GM12878 (cell line): ENCODE measurements around the gene SP1. TPM values are rescaled to one million over a fixed set of nuclear protein-coding genes. Genes with fewer than 3 reads are reported as not detected.

ENCODE experiments used
- BHLHE40 ChIP-seq, 2 experiments: fragments of 450-650 bp in 1 of 2; IDR thresholded peaks; 2 replicates each; pipeline ENCODE4 v1.6.1; 2011 to 2017; ENCODE audit warnings: low read depth in 2 of 2, borderline replicate concordance in 1 of 2, improper control_type of control experiment in 1 of 2, low read length in 1 of 2, mild to moderate bottlenecking in 1 of 2
- BMI1 ChIP-seq: fragments of 450-650 bp; IDR thresholded peaks from 2 replicates; pipeline ENCODE4 v1.6.1; 2016; ENCODE audit warnings: mild to moderate bottlenecking, moderate library complexity, borderline replicate concordance
- CBX3 ChIP-seq: fragments of 200-600 bp; sonication (generic); IDR thresholded peaks from 2 replicates; pipeline ENCODE4 v1.6.1; 2016; ENCODE audit warnings: low read depth, borderline replicate concordance
- CREM ChIP-seq: IDR thresholded peaks from 2 replicates; pipeline ENCODE4 v1.6.1; 2014; ENCODE audit warnings: antibody characterized with exemption, low read depth
- ETV6 ChIP-seq, 2 experiments: fragments of 450-650 bp in 1 of 2; IDR thresholded peaks in 1 of 2; conservative IDR thresholded peaks in 1 of 2; 2 replicates each; pipeline ENCODE4 v1.6.1; 2014; ENCODE audit warnings: antibody characterized with exemption in 1 of 2, borderline replicate concordance in 1 of 2, low read depth in 1 of 2, mild to moderate bottlenecking in 1 of 2, moderate library complexity in 1 of 2
- FOS ChIP-seq: IDR thresholded peaks from 3 replicates; pipeline ENCODE4 v1.6.1; 2011; ENCODE audit warnings: borderline replicate concordance; ENCODE audit not compliant: insufficient read length; ENCODE audit errors: extremely low read depth
- IRF3 ChIP-seq: fragments of 450-650 bp; IDR thresholded peaks from 2 replicates; pipeline ENCODE4 v1.6.1; 2014; ENCODE audit warnings: mild to moderate bottlenecking
- NFIC ChIP-seq: IDR thresholded peaks from 2 replicates; pipeline ENCODE4 v1.6.1; 2012; ENCODE audit warnings: low read depth, mild to moderate bottlenecking, inconsistent platforms, low read length, moderate library complexity
- NR2C1 ChIP-seq: fragments of 450-650 bp; IDR thresholded peaks from 2 replicates; pipeline ENCODE4 v1.6.1; 2017; ENCODE audit warnings: antibody characterized with exemption, mild to moderate bottlenecking, moderate library complexity
- POU2F2 ChIP-seq: IDR thresholded peaks from 3 replicates; pipeline ENCODE4 v1.6.1; 2011; ENCODE audit warnings: low read depth, mild to moderate bottlenecking, low read length, borderline replicate concordance
- RAD21 ChIP-seq: IDR thresholded peaks from 2 replicates; pipeline ENCODE4 v1.6.1; 2011; ENCODE audit warnings: mild to moderate bottlenecking, low read depth, low read length, moderate library complexity; ENCODE audit not compliant: insufficient read depth
- RB1 ChIP-seq: fragments of 450-650 bp; formaldehyde crosslinking; IDR thresholded peaks from 2 replicates; pipeline ENCODE4 v1.6.1; 2017; ENCODE audit warnings: mild to moderate bottlenecking, borderline replicate concordance
- RBBP5 ChIP-seq: fragments of 200-600 bp; sonication (generic); conservative IDR thresholded peaks from 2 replicates; pipeline ENCODE4 v1.6.1; 2016
- SMC3 ChIP-seq: IDR thresholded peaks from 2 replicates; pipeline ENCODE4 v1.6.1; 2011; ENCODE audit warnings: low read length, improper control_type of control experiment, borderline replicate concordance
- SP1 ChIP-seq: IDR thresholded peaks from one replicate; pipeline ENCODE4 v1.6.1; 2011; ENCODE audit warnings: low read depth, low read length
- SREBF1 ChIP-seq: IDR thresholded peaks from 2 replicates; pipeline ENCODE4 v1.6.1; 2012; ENCODE audit warnings: mild to moderate bottlenecking, low read length
- ZBTB11 ChIP-seq: fragments of 450-650 bp; formaldehyde crosslinking; IDR thresholded peaks from 2 replicates; pipeline ENCODE4 v1.5.0; 2022; ENCODE audit warnings: mild to moderate bottlenecking, missing genetic modification characterization
- ZNF687 ChIP-seq: fragments of 450-650 bp; IDR thresholded peaks from 2 replicates; pipeline ENCODE4 v1.6.1; 2017; ENCODE audit warnings: mild to moderate bottlenecking, moderate library complexity
- polyA plus RNA-seq, 11 experiments: library from polyadenylated mRNA; depleted of rRNA in 4 of 11; unstranded in 6 of 11; stranded (reverse) in 5 of 11; fragments of >200 nt; fragmentation: Nextera tagmentation in 4 of 11; fragmentation: Illumina TruSeq in 1 of 11; extraction: Ambion mirVana in 4 of 11; extraction: Trizol in 1 of 11; gene quantifications; 1 replicate in 1 of 11; 2 replicates in 10 of 11; pipeline versions ENCODE4 v1.2.1 to v1.2.3, GENCODE V29; 2011 to 2016; ENCODE audit warnings: inconsistent platforms in 2 of 11, missing spikeins in 2 of 11, low read depth in 1 of 11
- total RNA-seq, 4 experiments: library from RNA; depleted of rRNA in 3 of 4; stranded (reverse); fragments of >200 nt in 3 of 4; fragmentation: Illumina TruSeq in 1 of 4; extraction: Trizol in 1 of 4; gene quantifications; 2 replicates each; pipeline versions ENCODE4 v1.2.1 to v1.2.3, GENCODE V29; 2013 to 2021
- TF ChIP-seq, protein P1 (sequence below), 3 experiments: IDR thresholded peaks in 2 of 3; conservative IDR thresholded peaks in 1 of 3; 2 replicates each; pipeline ENCODE4 v1.5.1; 2011; ENCODE audit warnings: low read depth in 3 of 3, low read length in 3 of 3, mild to moderate bottlenecking in 3 of 3, control low read depth in 2 of 3, moderate library complexity in 2 of 3, inconsistent platforms in 1 of 3, mixed read lengths in 1 of 3; ENCODE audit not compliant: control insufficient read depth in 2 of 3, insufficient read depth in 1 of 3; ENCODE audit errors: extremely low read depth in 1 of 3

SP1 gene
- total and polyA plus RNA-seq, 10 of the 15 experiments (the other 5 are each of a cell fraction or from before 2014, with no cell fraction given), result 3.3 to 52.0 (median 25.2) TPM

DNA sequence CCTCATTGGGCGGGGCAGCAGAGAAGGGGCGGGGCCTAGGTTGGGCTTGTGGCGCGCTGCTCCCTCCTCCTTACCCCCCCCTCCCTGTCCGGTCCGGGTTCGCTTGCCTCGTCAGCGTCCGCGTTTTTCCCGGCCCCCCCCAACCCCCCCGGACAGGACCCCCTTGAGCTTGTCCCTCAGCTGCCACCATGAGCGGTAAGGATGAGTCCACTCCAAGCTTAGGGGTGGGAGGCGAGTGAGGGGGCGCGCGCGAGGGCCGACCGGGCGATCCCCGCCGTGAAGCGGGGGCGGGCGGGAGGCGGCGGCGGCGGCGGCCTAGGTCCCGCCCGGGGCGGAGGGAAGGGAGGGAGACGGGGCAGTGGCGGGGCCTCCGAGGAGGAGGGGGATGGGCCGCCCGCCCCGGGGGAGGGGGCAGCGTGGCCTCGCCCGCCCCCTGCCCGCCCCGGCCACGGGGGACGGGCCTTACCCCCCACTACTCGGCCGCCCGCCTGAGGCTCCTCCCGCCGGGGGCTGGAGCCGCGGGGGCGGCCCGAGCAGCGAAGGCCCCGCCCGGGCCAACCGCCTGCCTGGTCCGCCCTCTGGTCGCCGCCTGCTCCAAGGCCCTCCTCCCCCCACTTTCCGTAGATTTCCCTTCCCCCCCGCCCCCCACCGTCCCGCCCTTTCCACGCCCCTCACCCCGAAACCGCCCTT lies at the start of gene SP1 (continued):
- TF ChIP-seq, protein P1, sequence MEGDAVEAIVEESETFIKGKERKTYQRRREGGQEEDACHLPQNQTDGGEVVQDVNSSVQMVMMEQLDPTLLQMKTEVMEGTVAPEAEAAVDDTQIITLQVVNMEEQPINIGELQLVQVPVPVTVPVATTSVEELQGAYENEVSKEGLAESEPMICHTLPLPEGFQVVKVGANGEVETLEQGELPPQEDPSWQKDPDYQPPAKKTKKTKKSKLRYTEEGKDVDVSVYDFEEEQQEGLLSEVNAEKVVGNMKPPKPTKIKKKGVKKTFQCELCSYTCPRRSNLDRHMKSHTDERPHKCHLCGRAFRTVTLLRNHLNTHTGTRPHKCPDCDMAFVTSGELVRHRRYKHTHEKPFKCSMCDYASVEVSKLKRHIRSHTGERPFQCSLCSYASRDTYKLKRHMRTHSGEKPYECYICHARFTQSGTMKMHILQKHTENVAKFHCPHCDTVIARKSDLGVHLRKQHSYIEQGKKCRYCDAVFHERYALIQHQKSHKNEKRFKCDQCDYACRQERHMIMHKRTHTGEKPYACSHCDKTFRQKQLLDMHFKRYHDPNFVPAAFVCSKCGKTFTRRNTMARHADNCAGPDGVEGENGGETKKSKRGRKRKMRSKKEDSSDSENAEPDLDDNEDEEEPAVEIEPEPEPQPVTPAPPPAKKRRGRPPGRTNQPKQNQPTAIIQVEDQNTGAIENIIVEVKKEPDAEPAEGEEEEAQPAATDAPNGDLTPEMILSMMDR (IDR thresholded peaks at IDR 0.05 in 2 of 3, conservative IDR thresholded peaks at IDR 0.05 in 1 of 3; ENCODE audit: control insufficient read depth in 2 of 3, extremely low read depth in 1 of 3, insufficient read depth in 1 of 3, low read depth in 3 of 3, low read length in 3 of 3), result no peak
- TF ChIP-seq ZNF687 (0 out of 2 replicates have a peak, but pooled peaks have one; percentile 37), ZBTB11 (no peak), RBBP5 (no peak), SREBF1 (peak; percentile 27; the same call in 1 of the 2 replicates), RAD21 (no peak), RB1 (no peak; the same call in 1 of the 2 replicates), BMI1 (no peak), CREM (no peak), NFIC (no peak), SMC3 (no peak), CBX3 (no peak), POU2F2 (no peak), NR2C1 (peak; percentile 44; the same call in 1 of the 2 replicates), FOS (no peak), ETV6 (conservative IDR thresholded peaks at IDR 0.05 in 1 of 2, IDR thresholded peaks at IDR 0.05 in 1 of 2; ENCODE audit: borderline replicate concordance in 1 of 2, low read depth in 1 of 2) (no peak), IRF3 (no peak), SP1 (peak; percentile 56), BHLHE40 (IDR thresholded peaks at IDR 0.05; ENCODE audit: borderline replicate concordance in 1 of 2, low read depth in 2 of 2, low read length in 1 of 2) (peak in 1 of 2 experiments; percentile 66; a peak in 2 of 4 replicates)
